B cell (primary cell): Measurements from ENCODE around the gene TUBE1. TPM values are rescaled to one million over a fixed set of nuclear protein-coding genes. Genes with fewer than 3 reads are reported as not detected.

Experiments
- ATAC-seq: fragments of 200-7000 bp; cut with Tn5 transposase; one replicate; pipeline ENCODE4 v1.10.0; 2021; ENCODE audit warnings: low read depth, mild to moderate bottlenecking, moderate number of reproducible peaks, moderate library complexity
- CTCF ChIA-PET: fragments of 350-600 bp; sonication (Branson Sonifier 250); formaldehyde crosslinking; loops from one replicate; lab custom pipeline; 2021; ENCODE audit warnings: antibody characterized with exemption, inconsistent platforms; lab: Charles Lee
- POLR2A ChIA-PET: fragments of 350-600 bp; sonication (Branson Sonifier 250); formaldehyde crosslinking; loops from one replicate; lab custom pipeline; 2021; ENCODE audit warnings: antibody characterized with exemption; lab: Charles Lee
- DNase-seq: peaks from one replicate; pipeline ENCODE4 v3.0.0; 2013
- H2AFZ ChIP-seq: 2 replicates; pipeline ENCODE4 v1.6.1; 2012; ENCODE audit warnings: mild to moderate bottlenecking, low read depth, low read length; ENCODE audit not compliant: insufficient read depth, poor library complexity, severe bottlenecking
- H3K27ac ChIP-seq, 2 donors: 1 replicate in 1 of 2; 2 replicates in 1 of 2; pipeline ENCODE4 v1.5.1; 2012 to 2013; ENCODE audit warnings: low read length in 2 of 2, mild to moderate bottlenecking in 2 of 2, moderate library complexity in 1 of 2
- H3K27me3 ChIP-seq, 4 experiments: fragments of 200-600 bp in 1 of 4; sonication (generic) in 1 of 4; replicated peaks in 1 of 4; 1 replicate in 2 of 4; 2 replicates in 2 of 4; pipeline versions ENCODE4 v1.6.1 to v1.7.0; 2013 to 2016; ENCODE audit warnings: low read length in 3 of 4, mild to moderate bottlenecking in 2 of 4, mixed read lengths in 1 of 4, moderate library complexity in 1 of 4; ENCODE audit not compliant: insufficient read depth in 4 of 4, control insufficient read depth in 3 of 4; ENCODE audit errors: control extremely low read depth in 1 of 4
- H3K36me3 ChIP-seq, 2 experiments: replicated peaks in 1 of 2; 1 replicate in 1 of 2; 2 replicates in 1 of 2; pipeline versions ENCODE4 v1.6.1 to v1.7.1; 2013; ENCODE audit warnings: low read length in 1 of 2; ENCODE audit not compliant: insufficient read depth in 2 of 2, control insufficient read depth in 1 of 2; ENCODE audit errors: control extremely low read depth in 1 of 2, extremely low read depth in 1 of 2
- H3K4me1 ChIP-seq, 2 donors: fragments of 200-600 bp in 1 of 2; sonication (generic) in 1 of 2; 1 replicate in 1 of 2; 2 replicates in 1 of 2; pipeline versions ENCODE4 v1.5.1 to v1.6.1; 2013 to 2017; ENCODE audit warnings: low read length in 2 of 2; ENCODE audit not compliant: control insufficient read depth in 2 of 2, insufficient read depth in 2 of 2
- H3K4me2 ChIP-seq: replicated peaks from 2 replicates; pipeline ENCODE3; 2012; ENCODE audit warnings: mild to moderate bottlenecking, low read depth, low read length; ENCODE audit not compliant: poor library complexity, severe bottlenecking
- H3K4me3 ChIP-seq, 5 experiments: fragments of 200-600 bp in 1 of 5; sonication (generic) in 1 of 5; 1 replicate in 3 of 5; 2 replicates in 2 of 5; pipeline versions ENCODE4 v1.5.1 to v1.7.0; 2011 to 2016; ENCODE audit warnings: low read length in 4 of 5, mild to moderate bottlenecking in 4 of 5, low read depth in 2 of 5, control low read depth in 1 of 5, moderate library complexity in 1 of 5; ENCODE audit not compliant: insufficient read depth in 1 of 5; ENCODE audit errors: control extremely low read depth in 1 of 5, extremely low read depth in 1 of 5
- H3K79me2 ChIP-seq: fragments of 200-600 bp; sonication (generic); one replicate; pipeline ENCODE4 v1.6.0; 2016; ENCODE audit warnings: low read length; ENCODE audit not compliant: control insufficient read depth, insufficient read depth
- H3K9ac ChIP-seq: fragments of 200-600 bp; sonication (generic); 2 replicates; pipeline ENCODE4 v1.6.1; 2017; ENCODE audit warnings: mild to moderate bottlenecking, low read length, moderate library complexity
- H3K9me3 ChIP-seq, 3 donors: one replicate each; pipeline versions ENCODE4 v1.6.1 to v1.7.1; 2013; ENCODE audit warnings: low read length in 2 of 3; ENCODE audit not compliant: control insufficient read depth in 2 of 3, insufficient read depth in 1 of 3; ENCODE audit errors: control extremely low read depth in 1 of 3
- H4K20me1 ChIP-seq: 2 replicates; pipeline ENCODE4 v1.6.0; 2012; ENCODE audit warnings: mild to moderate bottlenecking, low read length; ENCODE audit not compliant: insufficient read depth, control insufficient read depth, poor library complexity, severe bottlenecking
- H3K27ac Mint-ChIP-seq: one replicate; pipeline ENCODE4 v1.8.0; 2021; ENCODE audit warnings: mixed read lengths
- H3K27me3 Mint-ChIP-seq: one replicate; pipeline ENCODE4 v1.8.0; 2021; ENCODE audit warnings: mixed read lengths
- H3K4me1 Mint-ChIP-seq: one replicate; pipeline ENCODE4 v1.8.0; 2021; ENCODE audit warnings: mixed read lengths
- H3K4me3 Mint-ChIP-seq: one replicate; pipeline ENCODE4 v1.8.0; 2021; ENCODE audit warnings: mixed read lengths
- H3K9me3 Mint-ChIP-seq: one replicate; pipeline ENCODE4 v1.8.0; 2022; ENCODE audit warnings: mixed read lengths; ENCODE audit not compliant: insufficient read depth
- EZH2 ChIP-seq: IDR thresholded peaks from 2 replicates; pipeline ENCODE4 v1.6.1; 2012; ENCODE audit warnings: borderline replicate concordance, low read depth, mild to moderate bottlenecking, moderate library complexity, low read length; ENCODE audit not compliant: insufficient read depth, poor library complexity, severe bottlenecking
- WGBS: methylation state at CpG from one replicate; pipeline ENCODE4 v1.1.5; 2013; ENCODE audit warnings: missing lambda C conversion rate; ENCODE audit not compliant: insufficient coverage; 5-methylcytosine and 5-hydroxymethylcytosine counted together
- intact Hi-C: fragments of 100-400 bp; cut with micrococcal nuclease; formaldehyde crosslinking; loops from one replicate; pipeline ENCODE4 v1.10.0; 2022
- polyA plus RNA-seq: library from polyadenylated mRNA; depleted of rRNA; stranded (reverse); fragments of >200 nt; gene quantifications from 2 replicates; pipeline ENCODE4 v1.2.3, GENCODE V29; 2012
- total RNA-seq, 2 donors: library from RNA; stranded (reverse); fragments of 120-200 nt in 1 of 2; gene quantifications; 1 replicate in 1 of 2; 2 replicates in 1 of 2; pipeline versions ENCODE4 v1.2.3 to v1.2.4, GENCODE V29; 2013 to 2022
- TF ChIP-seq, protein P1 (sequence below): fragments of 200-600 bp; IDR thresholded peaks from one replicate; pipeline ENCODE4 v1.8.0; 2022; ENCODE audit warnings: antibody characterized with exemption, mild to moderate bottlenecking

Gene TUBE1
- total and polyA plus RNA-seq, 2 donors (not counting 1 experiment from before 2014, with no cell fraction given) = 14.3 to 24.5 TPM

DNA sequence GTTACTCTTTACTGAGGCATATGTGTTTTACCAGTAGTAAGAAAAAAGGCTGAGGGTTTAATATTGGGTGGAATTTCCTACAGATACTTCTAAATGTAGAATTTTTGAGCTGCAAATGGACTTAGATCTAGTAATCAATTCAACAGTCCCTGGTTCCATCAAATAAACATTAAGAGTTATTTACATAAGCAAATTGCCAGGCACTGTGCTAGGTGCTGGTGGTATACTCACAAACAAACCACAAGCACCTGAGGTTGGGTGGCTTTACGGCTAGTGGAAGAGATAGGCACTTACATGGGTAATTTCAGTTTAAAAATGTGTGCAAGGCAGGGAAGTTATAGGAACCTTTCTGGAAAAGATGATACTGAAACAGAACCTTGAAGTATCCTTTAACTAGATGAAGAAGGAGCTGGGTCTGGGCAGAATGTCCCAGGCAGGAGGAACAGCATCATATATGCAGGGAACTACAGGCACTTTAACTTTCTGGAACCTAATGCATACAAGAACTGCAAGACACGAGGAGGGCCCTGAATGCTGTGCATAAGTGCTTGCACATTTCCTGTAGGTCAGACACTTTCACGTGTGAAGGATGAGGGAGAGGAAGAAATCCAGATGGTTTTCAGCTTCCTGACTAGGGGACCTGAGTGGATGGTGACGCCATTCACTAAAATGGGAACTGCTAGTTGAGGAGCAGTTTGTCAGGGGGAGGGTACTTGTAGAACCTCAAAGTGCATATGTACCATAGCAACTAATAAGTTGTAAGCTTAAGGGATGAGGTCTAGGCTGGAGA is 28.8 kb downstream of the TUBE1 start:
- H3K9me3 ChIP-seq = no peaks in the 10 kb centered on the region
- H3K9ac ChIP-seq = no peak overlapping the region
- no peaks in the 10 kb centered on the region for H3K4me1 ChIP-seq
- Mint-ChIP-seq H3K27ac (no peak overlapping the region), H3K27me3 (peaks cover 5% of the 10 kb centered on the region), H3K4me1 (no peaks in the 10 kb centered on the region), H3K9me3 (no peaks in the 10 kb centered on the region), H3K4me3 (no peak overlapping the region)
- WGBS = 41% methylated on average over 3 of the region's 4 CpGs
- no peaks in the 10 kb centered on the region for H4K20me1 ChIP-seq
- H3K4me2 ChIP-seq = no peak overlapping the region
- no peak for TF ChIP-seq EZH2
- TF ChIP-seq, protein P1, sequence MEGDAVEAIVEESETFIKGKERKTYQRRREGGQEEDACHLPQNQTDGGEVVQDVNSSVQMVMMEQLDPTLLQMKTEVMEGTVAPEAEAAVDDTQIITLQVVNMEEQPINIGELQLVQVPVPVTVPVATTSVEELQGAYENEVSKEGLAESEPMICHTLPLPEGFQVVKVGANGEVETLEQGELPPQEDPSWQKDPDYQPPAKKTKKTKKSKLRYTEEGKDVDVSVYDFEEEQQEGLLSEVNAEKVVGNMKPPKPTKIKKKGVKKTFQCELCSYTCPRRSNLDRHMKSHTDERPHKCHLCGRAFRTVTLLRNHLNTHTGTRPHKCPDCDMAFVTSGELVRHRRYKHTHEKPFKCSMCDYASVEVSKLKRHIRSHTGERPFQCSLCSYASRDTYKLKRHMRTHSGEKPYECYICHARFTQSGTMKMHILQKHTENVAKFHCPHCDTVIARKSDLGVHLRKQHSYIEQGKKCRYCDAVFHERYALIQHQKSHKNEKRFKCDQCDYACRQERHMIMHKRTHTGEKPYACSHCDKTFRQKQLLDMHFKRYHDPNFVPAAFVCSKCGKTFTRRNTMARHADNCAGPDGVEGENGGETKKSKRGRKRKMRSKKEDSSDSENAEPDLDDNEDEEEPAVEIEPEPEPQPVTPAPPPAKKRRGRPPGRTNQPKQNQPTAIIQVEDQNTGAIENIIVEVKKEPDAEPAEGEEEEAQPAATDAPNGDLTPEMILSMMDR = no peak
- no peak overlapping the region for H3K27ac ChIP-seq
- no peaks in the 10 kb centered on the region for H3K79me2 ChIP-seq
- intact Hi-C loops = no loop called here
- H3K27me3 ChIP-seq = peaks cover 0 to 14% (median 0%) of the 10 kb centered on the region in 4 experiments
- ATAC-seq (no peak), DNase-seq (no peak)
- H3K4me3 ChIP-seq = no peak overlapping the region
- no peaks in the 10 kb centered on the region for H3K36me3 ChIP-seq
- H2AFZ ChIP-seq = no peak overlapping the region
- ChIA-PET CTCF (interaction anchor here (0.6 kb wide), 1 partner anchor 740 kb away, joined by 4 read pairs; no protein-coding TSS in a partner anchor), POLR2A (no interaction called here)

DNA sequence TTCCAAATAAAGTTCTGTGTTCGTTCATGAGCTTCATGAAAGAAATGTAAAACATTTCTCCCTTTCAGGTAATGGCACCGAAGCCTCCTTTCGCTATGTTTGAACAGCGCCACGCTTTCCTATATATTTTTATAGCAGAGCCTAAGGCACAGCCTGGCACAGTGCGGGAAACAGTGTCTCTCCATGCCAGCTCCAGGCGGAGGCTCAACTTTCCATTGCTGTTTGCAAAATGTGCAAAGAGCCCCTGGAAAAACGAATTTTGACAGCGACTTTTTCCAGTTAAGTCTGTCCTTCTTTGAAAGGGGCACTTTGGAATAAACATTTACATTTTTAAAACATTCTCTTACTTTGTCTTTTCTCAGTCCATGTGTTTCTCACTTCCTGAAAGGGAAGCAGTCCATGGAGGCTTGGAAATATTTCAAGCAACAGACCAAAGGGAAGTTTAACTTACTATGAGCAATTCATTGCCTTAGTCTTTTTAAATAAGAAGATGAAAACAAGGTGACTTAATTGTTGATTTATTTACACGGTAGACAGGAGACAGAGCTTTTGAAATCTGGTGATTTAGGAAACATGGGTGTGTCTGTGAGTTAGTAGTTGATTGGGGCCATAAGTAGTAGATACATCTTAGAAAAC is 32.6 kb downstream of the TUBE1 start:
- no peaks in the 10 kb centered on the region for H3K79me2 ChIP-seq
- H2AFZ ChIP-seq = no peak overlapping the region
- DNase-seq = no peak
- no peak overlapping the region for H3K4me3 Mint-ChIP-seq
- H3K27ac ChIP-seq = no peak overlapping the region
- no peak overlapping the region for H3K4me2 ChIP-seq
- H3K27me3 Mint-ChIP-seq = peaks cover 7% of the 10 kb centered on the region
- POLR2A ChIA-PET = no interaction called here
- no peak overlapping the region for H3K27ac Mint-ChIP-seq
- no peaks in the 10 kb centered on the region for H3K9me3 Mint-ChIP-seq
- intact Hi-C loops = no loop called here
- no peak overlapping the region for H3K9ac ChIP-seq
- H3K4me3 ChIP-seq = no peak overlapping the region
- WGBS = 95% methylated on average over 7 of the region's 10 CpGs
- H3K9me3 ChIP-seq = no peaks in the 10 kb centered on the region
- ATAC-seq = no peak
- H3K4me1 ChIP-seq = no peaks in the 10 kb centered on the region
- peaks cover 0 to 14% (median 0%) of the 10 kb centered on the region in 4 experiments for H3K27me3 ChIP-seq
- TF ChIP-seq, protein P1 = no peak
- TF ChIP-seq EZH2 = no peak
- CTCF ChIA-PET = interaction anchor here (0.9 kb wide), 1 partner anchor 344 kb away, joined by 3 read pairs; no protein-coding TSS in a partner anchor
- no peaks in the 10 kb centered on the region for H4K20me1 ChIP-seq
- H3K4me1 Mint-ChIP-seq = no peaks in the 10 kb centered on the region
- H3K36me3 ChIP-seq = no peaks in the 10 kb centered on the region
